ENCODE measurements around the gene MPRIP.
A peak's percentile ranks its signal among the peaks of the same experiment; 100 is the strongest.

The MPRIP gene

GRCh38 chr17:17235212-17236174 lies 193.2 kb downstream of the MPRIP start:
- no peak for DNase-seq (ENCODE audit: low read depth)

- DNase-seq (ENCODE audit: low read depth) = no peak
Measured at GRCh38 chr17:17236295-17237025, 194.2 kb downstream of the MPRIP start.

- peak; percentile 83 for DNase-seq (ENCODE audit: low read depth)
Measured at GRCh38 chr17:17237026-17237799, 195.0 kb downstream of the MPRIP start, which contains the start of gene FLCN. FLCN (minus strand) TSS chr17:17237168; CDS start chr17:17228137, 9,031 bp downstream.

GRCh38 chr17:17239832-17240231 lies 197.6 kb downstream of the MPRIP start:
- DNase-seq (ENCODE audit: low read depth) = no peak

- DNase-seq (ENCODE audit: low read depth) = no peak
Measured at GRCh38 chr17:17241656-17242055, 199.4 kb downstream of the MPRIP start.

GRCh38 chr17:17242246-17242645 lies 200.0 kb downstream of the MPRIP start:
- DNase-seq (ENCODE audit: low read depth) = no peak

Measured in activated T-helper 1 cell treated with Interleukin-2 at 50 U/mL for 16 hours (primary cell).